Trophoblast cell (in vitro differentiated cells and primary cell): ENCODE results near the gene STX3.
"Not testable (repeated sequence)": the region's sequence is repeated elsewhere in the genome, so short reads cannot be mapped to it uniquely, and the experiment has no call there.

Experiments
- DNase-seq, 2 donors: peaks; one replicate each; pipeline ENCODE4 v3.0.0-alpha.2; 2016
- H2AFZ ChIP-seq: 2 replicates; pipeline ENCODE4 v1.6.1; 2013; ENCODE audit warnings: low read length, moderate library complexity, mild to moderate bottlenecking; ENCODE audit not compliant: insufficient read depth, poor library complexity
- H2AK5ac ChIP-seq: 2 replicates; pipeline ENCODE4 v1.6.1; 2013; ENCODE audit warnings: mild to moderate bottlenecking, low read length
- H2BK120ac ChIP-seq: 2 replicates; pipeline ENCODE4 v1.6.1; 2013; ENCODE audit warnings: low read length, mild to moderate bottlenecking, moderate library complexity; ENCODE audit not compliant: insufficient read depth, poor library complexity
- H2BK12ac ChIP-seq: 2 replicates; pipeline ENCODE4 v1.6.1; 2013; ENCODE audit warnings: mild to moderate bottlenecking, low read length, moderate library complexity
- H2BK5ac ChIP-seq: 2 replicates; pipeline ENCODE4 v1.6.1; 2013; ENCODE audit warnings: low read length, low read depth, moderate library complexity, mild to moderate bottlenecking; ENCODE audit not compliant: poor library complexity
- H3K14ac ChIP-seq: 2 replicates; pipeline ENCODE4 v1.6.1; 2013; ENCODE audit warnings: mild to moderate bottlenecking, low read length
- H3K18ac ChIP-seq: 2 replicates; pipeline ENCODE4 v1.6.1; 2013; ENCODE audit warnings: mild to moderate bottlenecking, low read length
- H3K23ac ChIP-seq: 2 replicates; pipeline ENCODE4 v1.6.1; 2013; ENCODE audit warnings: low read length
- H3K27ac ChIP-seq: 2 replicates; pipeline ENCODE4 v1.5.1; 2013; ENCODE audit warnings: low read depth, mild to moderate bottlenecking, inconsistent platforms, low read length, moderate library complexity
- H3K27me3 ChIP-seq: 2 replicates; pipeline ENCODE4 v1.6.1; 2013; ENCODE audit warnings: inconsistent platforms, mild to moderate bottlenecking, low read length, moderate library complexity; ENCODE audit not compliant: insufficient read depth
- H3K36me3 ChIP-seq, 2 experiments: 1 replicate in 1 of 2; 2 replicates in 1 of 2; pipeline ENCODE4 v1.6.1; 2013; ENCODE audit warnings: low read length in 2 of 2, mild to moderate bottlenecking in 2 of 2, moderate library complexity in 1 of 2; ENCODE audit not compliant: insufficient read depth in 2 of 2, control insufficient read depth in 1 of 2
- H3K4ac ChIP-seq: 2 replicates; pipeline ENCODE4 v1.6.1; 2013; ENCODE audit warnings: low read depth, mild to moderate bottlenecking, low read length, moderate library complexity
- H3K4me1 ChIP-seq, 2 experiments: 1 replicate in 1 of 2; 2 replicates in 1 of 2; pipeline ENCODE4 v1.6.1; 2013; ENCODE audit warnings: low read length in 2 of 2, mild to moderate bottlenecking in 2 of 2, moderate library complexity in 1 of 2; ENCODE audit not compliant: insufficient read depth in 2 of 2, control insufficient read depth in 1 of 2
- H3K4me2 ChIP-seq: 2 replicates; pipeline ENCODE4 v1.6.1; 2013; ENCODE audit warnings: inconsistent platforms, mild to moderate bottlenecking, low read length, moderate library complexity
- H3K4me3 ChIP-seq: 2 replicates; pipeline ENCODE4 v1.5.1; 2013; ENCODE audit warnings: mild to moderate bottlenecking, low read depth, low read length, inconsistent platforms
- H3K79me1 ChIP-seq: one replicate; pipeline ENCODE4 v1.6.1; 2013; ENCODE audit warnings: low read length
- H3K79me2 ChIP-seq: 2 replicates; pipeline ENCODE4 v1.6.1; 2013; ENCODE audit warnings: low read length, mild to moderate bottlenecking; ENCODE audit not compliant: control insufficient read depth, insufficient read depth, poor library complexity
- H3K9ac ChIP-seq: 2 replicates; pipeline ENCODE4 v1.6.1; 2013; ENCODE audit warnings: mild to moderate bottlenecking, low read length
- H3K9me3 ChIP-seq: 2 replicates; pipeline ENCODE4 v1.6.1; 2013; ENCODE audit warnings: low read depth, mild to moderate bottlenecking, control low read depth, inconsistent platforms, low read length; ENCODE audit not compliant: insufficient read depth
- H4K12ac ChIP-seq: 2 replicates; pipeline ENCODE4 v1.6.1; 2013; ENCODE audit warnings: low read depth, mild to moderate bottlenecking, low read length, moderate library complexity
- H4K8ac ChIP-seq: 2 replicates; pipeline ENCODE4 v1.6.1; 2013; ENCODE audit warnings: low read depth, mild to moderate bottlenecking, low read length, moderate library complexity
- H4K91ac ChIP-seq: one replicate; pipeline ENCODE4 v1.6.1; 2013; ENCODE audit warnings: low read depth, mild to moderate bottlenecking, low read length, moderate library complexity
- WGBS: extraction: QIAGEN DNeasy Blood & Tissue Kit; methylation state at CpG from one replicate; pipeline ENCODE4 v1.1.7; 2013; ENCODE audit warnings: missing lambda C conversion rate; ENCODE audit not compliant: insufficient read length, insufficient coverage; ENCODE audit errors: extremely low coverage; 5-methylcytosine and 5-hydroxymethylcytosine counted together

Gene STX3

GRCh38 chr11:59851416-59851815 lies 96.2 kb downstream of the STX3 start:
- not testable (repeated sequence) for H3K9ac ChIP-seq, H3K4me2 ChIP-seq, H4K8ac ChIP-seq, H3K4me3 ChIP-seq, H2BK12ac ChIP-seq, H3K27ac ChIP-seq, H3K79me2 ChIP-seq, H4K91ac ChIP-seq, H2AK5ac ChIP-seq, H3K18ac ChIP-seq, H4K12ac ChIP-seq, H2BK120ac ChIP-seq, DNase-seq, H3K36me3 ChIP-seq, H2BK5ac ChIP-seq, H3K9me3 ChIP-seq, H3K14ac ChIP-seq, H3K4ac ChIP-seq, H2AFZ ChIP-seq, H3K23ac ChIP-seq, H3K4me1 ChIP-seq, H3K27me3 ChIP-seq, H3K79me1 ChIP-seq
- no CpG with 5 or more reads among the region's 5 CpGs for WGBS

GRCh38 chr11:59854871-59855270 lies 99.7 kb downstream of the STX3 start:
- H3K4ac ChIP-seq, result no peak overlapping the region
- H4K8ac ChIP-seq, result no peak overlapping the region
- H4K12ac ChIP-seq, result no peak overlapping the region
- H3K23ac ChIP-seq, result no peak overlapping the region
- no peak overlapping the region for H3K27ac ChIP-seq
- H2BK5ac ChIP-seq, result no peak overlapping the region
- no peak overlapping the region for H3K4me2 ChIP-seq
- no peaks in the 10 kb centered on the region for H3K9me3 ChIP-seq
- H3K14ac ChIP-seq, result no peak overlapping the region
- H3K79me2 ChIP-seq, result no peaks in the 10 kb centered on the region
- H3K79me1 ChIP-seq, result no peaks in the 10 kb centered on the region
- no peak overlapping the region for H4K91ac ChIP-seq
- H3K4me3 ChIP-seq, result no peak overlapping the region
- WGBS, result no CpG with 5 or more reads among the region's 2 CpGs
- no peak overlapping the region for H2BK120ac ChIP-seq
- no peak overlapping the region for H2AFZ ChIP-seq
- no peak overlapping the region for H3K9ac ChIP-seq
- no peak for DNase-seq
- H2AK5ac ChIP-seq, result no peak overlapping the region
- no peak overlapping the region for H3K18ac ChIP-seq
- H2BK12ac ChIP-seq, result no peak overlapping the region
- no peaks in the 10 kb centered on the region for H3K27me3 ChIP-seq
- H3K4me1 ChIP-seq, result peaks cover 3 to 4% of the 10 kb centered on the region in 2 experiments
- no peaks in the 10 kb centered on the region for H3K36me3 ChIP-seq
